Muscle layer of duodenum (tissue), 2 donors: ENCODE measurements around the gene RSPO3.

Source experiments
- H3K27ac ChIP-seq: one replicate; pipeline ENCODE4 v1.7.0; 2013; ENCODE audit warnings: mild to moderate bottlenecking, low read length
- H3K27me3 ChIP-seq: one replicate; pipeline ENCODE4 v1.7.0; 2013; ENCODE audit warnings: low read depth, mild to moderate bottlenecking, control low read depth, low read length
- H3K36me3 ChIP-seq, 2 donors: one replicate each; pipeline ENCODE4 v1.7.0; 2013; ENCODE audit warnings: low read length in 2 of 2, control low read depth in 1 of 2, mild to moderate bottlenecking in 1 of 2; ENCODE audit not compliant: insufficient read depth in 2 of 2, control insufficient read depth in 1 of 2
- H3K4me1 ChIP-seq, 2 donors: one replicate each; pipeline ENCODE4 v1.7.0; 2013; ENCODE audit warnings: low read length in 2 of 2, mild to moderate bottlenecking in 2 of 2, control low read depth in 1 of 2, moderate library complexity in 1 of 2; ENCODE audit not compliant: insufficient read depth in 2 of 2, control insufficient read depth in 1 of 2
- H3K4me3 ChIP-seq, 2 donors: one replicate each; pipeline ENCODE4 v1.7.0; 2013; ENCODE audit warnings: low read length in 2 of 2, low read depth in 1 of 2, mild to moderate bottlenecking in 1 of 2
- H3K9me3 ChIP-seq, 2 donors: one replicate each; pipeline ENCODE4 v1.7.0; 2013; ENCODE audit warnings: low read length in 2 of 2, control low read depth in 1 of 2, mild to moderate bottlenecking in 1 of 2; ENCODE audit not compliant: control insufficient read depth in 1 of 2
- donor health status: healthy.

Gene RSPO3

DNA sequence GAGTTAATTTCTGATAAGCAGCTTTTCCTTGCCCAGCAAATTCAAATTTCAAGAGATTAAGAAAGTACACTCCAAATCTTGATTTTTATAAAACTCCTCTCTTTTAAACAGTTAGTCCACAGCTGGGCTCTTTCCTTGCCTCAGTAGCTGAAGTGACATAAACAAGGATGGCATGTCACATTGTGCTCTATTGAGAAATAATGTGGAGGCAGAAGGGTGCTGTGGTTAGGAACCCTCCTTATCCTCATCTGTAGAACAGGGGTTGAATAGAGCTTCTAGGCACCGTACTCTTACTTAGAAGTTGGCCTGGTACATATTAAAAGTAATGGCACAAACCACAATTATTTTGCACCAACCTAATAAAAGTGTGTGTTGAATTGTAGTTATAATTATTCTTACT, 70.3 kb downstream of the RSPO3 start:
- no peak overlapping the region for H3K27ac ChIP-seq
- H3K27me3 ChIP-seq, result no peaks in the 10 kb centered on the region
- no peaks in the 10 kb centered on the region for H3K9me3 ChIP-seq
- H3K4me1 ChIP-seq, result peaks cover 0 to 21% of the 10 kb centered on the region in 2 donors
- H3K4me3 ChIP-seq, result no peak overlapping the region
- H3K36me3 ChIP-seq, result no peaks in the 10 kb centered on the region

- peaks cover 0 to 26% of the 10 kb centered on the region in 2 donors for H3K4me1 ChIP-seq
- no peak overlapping the region for H3K4me3 ChIP-seq
- no peaks in the 10 kb centered on the region for H3K27me3 ChIP-seq
- no peak overlapping the region for H3K27ac ChIP-seq
- no peaks in the 10 kb centered on the region for H3K9me3 ChIP-seq
- H3K36me3 ChIP-seq, result no peaks in the 10 kb centered on the region
Measured at GRCh38 chr6:127190552-127190951, 72.1 kb downstream of the RSPO3 start.

- Histone ChIP-seq H3K4me1 (peaks cover 0 to 26% of the 10 kb centered on the region in 2 donors), H3K27me3 (no peaks in the 10 kb centered on the region), H3K27ac (no peak overlapping the region), H3K36me3 (no peaks in the 10 kb centered on the region), H3K9me3 (no peaks in the 10 kb centered on the region), H3K4me3 (no peak overlapping the region)
Measured at GRCh38 chr6:127191716-127192115, 73.2 kb downstream of the RSPO3 start.

GRCh38 chr6:127192911-127193541, 74.6 kb downstream of the RSPO3 start:
- no peak overlapping the region for H3K4me3 ChIP-seq
- H3K9me3 ChIP-seq, result no peaks in the 10 kb centered on the region
- H3K27ac ChIP-seq, result peak overlapping the region; percentile 11
- H3K27me3 ChIP-seq, result no peaks in the 10 kb centered on the region
- H3K36me3 ChIP-seq, result no peaks in the 10 kb centered on the region
- H3K4me1 ChIP-seq, result peaks cover 0 to 26% of the 10 kb centered on the region in 2 donors

- no peaks in the 10 kb centered on the region for H3K9me3 ChIP-seq
- H3K4me1 ChIP-seq, result peaks cover 0 to 29% of the 10 kb centered on the region in 2 donors
- no peaks in the 10 kb centered on the region for H3K36me3 ChIP-seq
- H3K27ac ChIP-seq, result no peak overlapping the region
- no peak overlapping the region for H3K4me3 ChIP-seq
- no peaks in the 10 kb centered on the region for H3K27me3 ChIP-seq
Measured at GRCh38 chr6:127195833-127196232, 77.4 kb downstream of the RSPO3 start.

DNA sequence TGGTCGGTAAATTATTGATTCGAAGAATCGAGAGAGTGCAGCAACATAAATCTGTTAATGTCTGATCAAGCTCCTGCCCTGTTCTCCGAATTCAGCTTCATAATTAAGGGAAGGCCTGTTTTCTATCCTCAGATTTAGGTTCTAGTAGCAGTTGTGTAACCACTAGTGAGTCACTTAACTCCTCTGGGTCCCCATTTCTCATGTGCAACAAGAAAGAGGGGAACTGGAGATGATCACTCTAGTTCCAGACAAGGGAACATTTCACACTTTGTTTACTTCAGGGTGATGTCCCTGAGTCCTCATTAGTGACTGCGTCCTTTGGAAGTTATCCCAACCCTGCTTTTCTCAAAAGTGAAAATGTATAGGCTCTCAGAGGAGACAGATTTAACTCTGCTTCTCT, 80.1 kb downstream of the RSPO3 start:
- H3K27ac ChIP-seq, result no peak overlapping the region
- no peaks in the 10 kb centered on the region for H3K9me3 ChIP-seq
- H3K36me3 ChIP-seq, result no peaks in the 10 kb centered on the region
- no peak overlapping the region for H3K4me3 ChIP-seq
- H3K4me1 ChIP-seq, result peaks cover 0 to 10% of the 10 kb centered on the region in 2 donors
- no peaks in the 10 kb centered on the region for H3K27me3 ChIP-seq

- Histone ChIP-seq H3K4me3 (no peak overlapping the region), H3K9me3 (no peaks in the 10 kb centered on the region), H3K36me3 (no peaks in the 10 kb centered on the region), H3K27ac (no peak overlapping the region), H3K4me1 (peaks cover 0 to 9% of the 10 kb centered on the region in 2 donors), H3K27me3 (no peaks in the 10 kb centered on the region)
Measured at GRCh38 chr6:127199470-127199869, 81.0 kb downstream of the RSPO3 start.

DNA sequence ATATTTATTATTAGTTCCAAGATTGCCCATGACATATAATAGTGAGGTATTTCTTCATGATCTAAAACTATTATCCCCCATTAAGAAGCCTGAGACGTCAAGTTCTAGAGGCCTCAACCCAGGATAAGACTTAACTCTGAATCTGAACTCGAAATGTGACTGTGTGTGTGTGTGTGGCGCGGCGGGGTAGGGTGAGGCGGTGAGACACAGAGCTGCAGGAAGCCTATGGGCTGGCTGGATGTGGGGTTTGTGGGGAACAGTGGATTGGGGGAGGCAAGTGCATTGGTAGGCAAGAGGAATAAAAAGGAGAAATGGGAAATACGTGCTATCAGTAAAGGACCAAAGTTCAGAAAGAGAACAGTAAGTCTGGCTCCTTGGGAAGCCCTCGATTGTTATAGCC, 81.6 kb downstream of the RSPO3 start:
- H3K9me3 ChIP-seq, result no peaks in the 10 kb centered on the region
- H3K36me3 ChIP-seq, result no peaks in the 10 kb centered on the region
- H3K4me3 ChIP-seq, result no peak overlapping the region
- H3K27me3 ChIP-seq, result no peaks in the 10 kb centered on the region
- peaks cover 0 to 7% of the 10 kb centered on the region in 2 donors for H3K4me1 ChIP-seq
- H3K27ac ChIP-seq, result no peak overlapping the region

DNA sequence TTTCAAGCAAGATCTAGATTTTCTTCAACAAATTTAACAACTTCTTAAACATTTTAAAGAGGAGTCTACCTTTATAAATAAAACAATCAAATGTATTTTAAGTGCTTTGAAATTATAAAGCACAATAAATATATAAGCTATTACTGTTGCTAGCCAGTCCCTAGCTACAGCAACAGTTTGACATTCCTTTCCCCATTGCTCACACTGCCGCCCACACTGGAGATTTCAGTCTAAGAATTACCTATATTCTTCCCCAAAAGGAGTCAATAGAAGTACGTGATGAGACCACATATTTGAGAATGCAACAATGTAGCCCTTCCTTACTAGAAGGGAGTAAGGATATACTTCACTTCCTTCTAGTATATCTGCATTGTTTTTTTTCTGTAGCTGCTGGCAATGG, 82.8 kb downstream of the RSPO3 start:
- no peak overlapping the region for H3K27ac ChIP-seq
- no peaks in the 10 kb centered on the region for H3K9me3 ChIP-seq
- no peaks in the 10 kb centered on the region for H3K27me3 ChIP-seq
- H3K4me1 ChIP-seq, result peaks cover 0 to 4% of the 10 kb centered on the region in 2 donors
- H3K36me3 ChIP-seq, result no peaks in the 10 kb centered on the region
- H3K4me3 ChIP-seq, result no peak overlapping the region

GRCh38 chr6:127202676-127203075, 84.2 kb downstream of the RSPO3 start:
- Histone ChIP-seq H3K27me3 (no peaks in the 10 kb centered on the region), H3K9me3 (no peaks in the 10 kb centered on the region), H3K4me3 (no peak overlapping the region), H3K4me1 (peaks cover 0 to 4% of the 10 kb centered on the region in 2 donors), H3K36me3 (no peaks in the 10 kb centered on the region), H3K27ac (no peak overlapping the region)

DNA sequence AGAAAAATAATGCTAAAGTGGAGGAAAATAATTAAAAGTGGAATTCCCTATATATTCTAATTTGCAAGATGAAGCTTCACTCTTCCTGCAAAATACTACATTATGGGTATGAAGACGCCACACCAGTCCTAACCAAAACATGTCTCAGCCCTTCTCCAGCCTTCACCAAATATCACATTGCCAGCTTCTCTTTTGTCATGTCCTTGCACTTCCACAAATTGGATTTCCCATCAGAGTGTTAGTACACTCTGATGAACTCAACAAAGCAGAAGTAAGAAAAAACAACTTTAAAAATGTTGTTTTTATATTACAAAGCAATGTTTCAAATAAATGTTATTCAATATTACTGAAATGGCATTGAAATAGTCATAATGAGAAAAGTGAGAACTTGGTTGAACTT, 85.8 kb downstream of the RSPO3 start:
- peaks cover 0 to 4% of the 10 kb centered on the region in 2 donors for H3K4me1 ChIP-seq
- no peak overlapping the region for H3K4me3 ChIP-seq
- H3K36me3 ChIP-seq, result no peaks in the 10 kb centered on the region
- no peaks in the 10 kb centered on the region for H3K9me3 ChIP-seq
- no peak overlapping the region for H3K27ac ChIP-seq
- no peaks in the 10 kb centered on the region for H3K27me3 ChIP-seq

- Histone ChIP-seq H3K4me1 (peaks cover 0 to 4% of the 10 kb centered on the region in 2 donors), H3K9me3 (no peaks in the 10 kb centered on the region), H3K4me3 (no peak overlapping the region), H3K36me3 (no peaks in the 10 kb centered on the region), H3K27me3 (no peaks in the 10 kb centered on the region), H3K27ac (no peak overlapping the region)
Measured at GRCh38 chr6:127205036-127205435, 86.6 kb downstream of the RSPO3 start.
